GM12865 (cell line): ENCODE measurements around the gene ROBO1.

ENCODE experiments used
- DNase-seq: peaks from one replicate; pipeline ENCODE4 v3.0.0; 2010; ENCODE audit warnings: low read depth
- H3K4me3 ChIP-seq: 2 replicates; pipeline ENCODE4 v1.5.1; 2011; ENCODE audit warnings: mild to moderate bottlenecking, low read depth, low read length, control low read depth
- TF ChIP-seq, protein P1 (sequence below): IDR thresholded peaks from 2 replicates; pipeline ENCODE4 v1.5.1; 2011; ENCODE audit warnings: low read length, control low read depth, low read depth, inconsistent platforms; ENCODE audit not compliant: insufficient read depth; ENCODE audit errors: missing control alignments

Gene ROBO1

DNA sequence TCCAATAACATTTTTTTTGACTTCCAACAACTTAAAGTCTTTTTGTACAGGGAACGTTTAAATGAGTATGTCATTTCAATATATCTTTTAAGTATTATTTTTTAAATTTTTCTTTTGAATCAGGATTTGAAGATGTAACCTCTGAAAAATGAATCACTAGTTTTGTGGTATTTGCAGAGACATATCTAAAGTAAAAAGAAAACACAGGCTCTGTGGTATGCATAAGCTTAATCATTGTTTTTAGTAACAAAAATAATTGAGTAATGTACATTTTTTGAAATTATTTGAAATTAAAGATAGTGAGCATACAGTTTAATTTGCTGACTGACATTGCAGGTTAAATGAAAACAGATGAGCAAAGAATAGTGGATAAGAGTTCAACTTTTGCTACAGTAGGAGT is 531.3 kb downstream of the ROBO1 start:
- TF ChIP-seq, protein P1, sequence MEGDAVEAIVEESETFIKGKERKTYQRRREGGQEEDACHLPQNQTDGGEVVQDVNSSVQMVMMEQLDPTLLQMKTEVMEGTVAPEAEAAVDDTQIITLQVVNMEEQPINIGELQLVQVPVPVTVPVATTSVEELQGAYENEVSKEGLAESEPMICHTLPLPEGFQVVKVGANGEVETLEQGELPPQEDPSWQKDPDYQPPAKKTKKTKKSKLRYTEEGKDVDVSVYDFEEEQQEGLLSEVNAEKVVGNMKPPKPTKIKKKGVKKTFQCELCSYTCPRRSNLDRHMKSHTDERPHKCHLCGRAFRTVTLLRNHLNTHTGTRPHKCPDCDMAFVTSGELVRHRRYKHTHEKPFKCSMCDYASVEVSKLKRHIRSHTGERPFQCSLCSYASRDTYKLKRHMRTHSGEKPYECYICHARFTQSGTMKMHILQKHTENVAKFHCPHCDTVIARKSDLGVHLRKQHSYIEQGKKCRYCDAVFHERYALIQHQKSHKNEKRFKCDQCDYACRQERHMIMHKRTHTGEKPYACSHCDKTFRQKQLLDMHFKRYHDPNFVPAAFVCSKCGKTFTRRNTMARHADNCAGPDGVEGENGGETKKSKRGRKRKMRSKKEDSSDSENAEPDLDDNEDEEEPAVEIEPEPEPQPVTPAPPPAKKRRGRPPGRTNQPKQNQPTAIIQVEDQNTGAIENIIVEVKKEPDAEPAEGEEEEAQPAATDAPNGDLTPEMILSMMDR, result no peak
- no peak overlapping the region for H3K4me3 ChIP-seq
- DNase-seq, result no peak

DNA sequence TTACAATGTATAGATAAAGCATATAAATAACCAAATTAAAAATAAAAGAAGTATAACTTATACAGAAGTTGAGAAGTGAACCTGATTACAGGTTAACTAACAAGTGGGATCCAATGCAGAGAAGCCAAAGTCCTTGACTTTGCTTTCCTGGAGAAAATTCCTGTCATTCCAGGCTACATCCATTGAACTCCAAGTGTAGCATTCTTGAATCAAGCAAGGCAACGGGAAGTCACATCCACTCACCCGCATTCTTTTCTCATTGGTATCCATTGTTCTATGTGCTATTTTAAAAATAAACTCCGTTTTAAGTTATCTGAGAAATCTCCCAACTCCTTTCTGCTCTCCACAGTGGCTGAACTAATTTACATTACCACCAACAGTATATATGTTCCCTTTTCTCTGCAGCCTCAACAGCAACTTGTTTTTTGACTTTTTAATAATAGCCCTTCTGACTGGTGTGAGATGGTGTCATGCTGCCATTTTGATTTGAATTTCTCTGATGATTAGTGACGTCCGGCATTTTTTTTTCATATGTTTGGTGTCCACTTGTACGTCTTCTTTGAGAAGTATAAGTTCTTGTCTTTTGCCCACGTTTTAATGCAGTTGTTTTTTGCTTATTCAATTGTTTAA is 534.3 kb downstream of the ROBO1 start:
- TF ChIP-seq, protein P1, result no peak

DNA sequence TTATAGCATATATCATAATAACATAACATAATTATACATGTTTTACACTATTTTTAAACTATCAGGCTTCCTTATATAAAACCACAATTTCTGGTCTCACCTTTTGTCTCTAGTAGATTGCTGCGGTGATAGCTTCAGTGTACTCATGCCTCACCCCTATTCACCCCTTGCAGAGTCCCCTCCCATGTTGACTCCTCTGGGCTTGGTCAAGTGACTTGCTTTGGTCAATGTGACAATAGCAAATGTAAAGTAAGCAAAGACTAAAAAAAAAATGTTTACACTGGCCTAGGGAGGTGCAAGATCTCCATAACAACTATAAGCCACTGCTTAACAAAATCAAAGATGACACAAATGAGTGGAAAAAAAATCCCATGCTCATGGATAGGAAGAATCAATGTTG is 537.5 kb downstream of the ROBO1 start:
- TF ChIP-seq, protein P1, result no peak
- DNase-seq, result no peak
- H3K4me3 ChIP-seq, result no peak overlapping the region

More for the DNA sequence above, 534.3 kb downstream of the ROBO1 start:
- DNase-seq, result no peak
- H3K4me3 ChIP-seq, result no peak overlapping the region

DNA sequence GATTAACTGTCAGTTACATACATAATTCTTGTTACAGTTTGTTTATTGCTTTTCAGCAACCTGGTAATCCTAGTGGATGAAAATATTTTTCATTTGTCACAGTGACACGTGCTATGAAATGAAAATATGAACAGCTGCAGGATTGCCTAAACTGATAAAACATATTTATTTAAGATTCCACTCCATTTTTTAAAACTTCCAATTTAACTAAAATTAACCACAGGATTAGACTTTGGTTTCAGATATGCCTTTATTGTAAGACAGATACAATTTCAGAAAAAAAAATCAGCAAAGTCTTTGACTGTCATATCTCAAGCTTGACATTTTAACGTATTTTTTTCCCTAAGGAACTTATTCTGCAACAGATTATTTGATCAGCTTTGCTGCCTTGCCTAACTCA is 550.7 kb downstream of the ROBO1 start:
- TF ChIP-seq, protein P1, result no peak
- DNase-seq, result no peak
- H3K4me3 ChIP-seq, result no peak overlapping the region

DNA sequence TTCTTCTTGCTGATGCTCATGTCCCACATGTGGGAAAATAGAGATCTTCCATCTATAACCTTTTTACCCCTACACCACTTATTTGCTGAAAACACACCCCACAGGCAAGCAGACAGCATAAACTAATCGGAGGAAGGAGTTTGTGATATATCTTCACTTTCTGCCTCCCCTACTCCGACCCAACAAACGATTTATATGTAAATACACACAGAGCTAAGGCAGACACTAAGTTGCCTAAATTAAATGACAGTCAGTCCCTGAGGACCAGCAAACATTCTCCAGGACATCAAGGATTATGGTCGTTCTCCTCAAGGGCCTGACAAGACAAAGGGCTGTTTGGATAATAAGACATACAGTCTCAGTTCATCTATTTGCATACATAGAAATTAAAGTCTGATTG is 552.5 kb downstream of the ROBO1 start:
- DNase-seq, result no peak
- no peak overlapping the region for H3K4me3 ChIP-seq
- TF ChIP-seq, protein P1, result no peak

DNA sequence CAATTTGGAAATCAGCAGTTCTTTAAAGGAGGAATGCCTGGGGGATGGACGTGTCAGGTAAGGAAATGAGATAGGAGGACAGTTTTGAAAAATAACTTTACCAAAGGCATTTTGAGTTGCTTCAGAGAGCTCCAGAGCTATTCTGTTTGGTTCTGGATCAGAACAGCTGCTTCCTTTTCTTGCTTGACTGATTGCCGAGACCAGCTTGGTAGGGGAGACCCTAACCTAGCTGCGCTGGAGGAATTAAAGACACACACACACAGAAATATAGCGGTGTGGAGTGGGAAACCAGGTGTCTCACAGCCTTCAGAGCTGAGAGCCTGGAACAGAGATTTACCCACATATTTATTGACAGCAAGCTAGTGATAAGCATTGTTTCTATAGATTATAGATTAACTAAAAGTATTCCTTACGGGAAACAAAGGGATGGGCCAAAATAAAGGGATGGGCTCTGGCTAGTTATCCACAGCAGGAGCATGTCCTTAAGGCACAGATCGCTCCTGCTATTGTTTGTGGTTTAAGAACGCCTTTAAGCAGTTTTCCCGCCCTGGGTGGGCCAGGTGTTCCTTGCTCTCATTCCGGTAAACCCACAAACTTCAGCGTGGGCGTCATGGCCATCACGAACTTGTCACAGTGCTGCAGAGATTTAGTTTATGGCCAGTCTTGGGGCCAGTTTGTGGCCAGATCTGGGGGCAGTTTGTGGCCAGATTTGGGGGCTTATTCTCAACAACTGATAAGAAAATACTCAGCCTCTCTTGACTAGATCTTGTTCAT is 556.0 kb downstream of the ROBO1 start:
- no peak overlapping the region for H3K4me3 ChIP-seq
- TF ChIP-seq, protein P1, result no peak
- no peak for DNase-seq
